ENCODE measurements around the gene LMF1.

LMF1 gene

DNA sequence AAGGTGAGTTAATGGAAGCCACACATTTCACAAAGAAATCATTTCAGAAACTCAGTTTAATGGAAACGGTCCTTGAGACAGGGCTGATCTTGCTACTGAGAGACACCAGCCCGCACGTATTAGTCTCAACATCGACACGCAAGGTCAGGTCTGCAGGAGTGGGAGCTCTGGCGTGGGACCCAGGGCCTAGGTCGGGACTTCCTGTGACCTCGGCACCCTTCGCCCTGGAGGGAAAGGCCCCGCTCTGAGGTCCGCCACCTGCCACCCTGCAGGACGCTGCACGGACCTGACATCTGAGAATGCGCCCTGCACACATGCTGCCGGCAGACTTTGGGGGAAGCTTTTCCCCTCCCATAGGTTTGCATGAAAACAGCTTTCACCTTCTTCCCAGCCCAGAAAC is 59.7 kb downstream of the LMF1 start:
- no peaks in the 10 kb centered on the region for H3K36me3 ChIP-seq (ENCODE audit: low read depth)
- no peak overlapping the region for H3K27ac ChIP-seq (ENCODE audit: poor library complexity, severe bottlenecking)
- no peaks in the 10 kb centered on the region for H3K9me3 ChIP-seq (ENCODE audit: severe bottlenecking)
- no peaks in the 10 kb centered on the region for H3K4me1 ChIP-seq (ENCODE audit: insufficient read depth, poor library complexity, severe bottlenecking)
- no peak overlapping the region for H3K4me3 ChIP-seq (ENCODE audit: severe bottlenecking)
- H3K27me3 ChIP-seq (ENCODE audit: insufficient read depth, poor library complexity, severe bottlenecking) = no peaks in the 10 kb centered on the region
- TF ChIP-seq, protein P1, sequence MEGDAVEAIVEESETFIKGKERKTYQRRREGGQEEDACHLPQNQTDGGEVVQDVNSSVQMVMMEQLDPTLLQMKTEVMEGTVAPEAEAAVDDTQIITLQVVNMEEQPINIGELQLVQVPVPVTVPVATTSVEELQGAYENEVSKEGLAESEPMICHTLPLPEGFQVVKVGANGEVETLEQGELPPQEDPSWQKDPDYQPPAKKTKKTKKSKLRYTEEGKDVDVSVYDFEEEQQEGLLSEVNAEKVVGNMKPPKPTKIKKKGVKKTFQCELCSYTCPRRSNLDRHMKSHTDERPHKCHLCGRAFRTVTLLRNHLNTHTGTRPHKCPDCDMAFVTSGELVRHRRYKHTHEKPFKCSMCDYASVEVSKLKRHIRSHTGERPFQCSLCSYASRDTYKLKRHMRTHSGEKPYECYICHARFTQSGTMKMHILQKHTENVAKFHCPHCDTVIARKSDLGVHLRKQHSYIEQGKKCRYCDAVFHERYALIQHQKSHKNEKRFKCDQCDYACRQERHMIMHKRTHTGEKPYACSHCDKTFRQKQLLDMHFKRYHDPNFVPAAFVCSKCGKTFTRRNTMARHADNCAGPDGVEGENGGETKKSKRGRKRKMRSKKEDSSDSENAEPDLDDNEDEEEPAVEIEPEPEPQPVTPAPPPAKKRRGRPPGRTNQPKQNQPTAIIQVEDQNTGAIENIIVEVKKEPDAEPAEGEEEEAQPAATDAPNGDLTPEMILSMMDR (IDR thresholded peaks at IDR 0.05; ENCODE audit: poor library complexity, severe bottlenecking) = no peak
- DNase-seq (ENCODE audit: low spot score) (no peak), ATAC-seq (ENCODE audit: low read depth) (no peak)

DNA sequence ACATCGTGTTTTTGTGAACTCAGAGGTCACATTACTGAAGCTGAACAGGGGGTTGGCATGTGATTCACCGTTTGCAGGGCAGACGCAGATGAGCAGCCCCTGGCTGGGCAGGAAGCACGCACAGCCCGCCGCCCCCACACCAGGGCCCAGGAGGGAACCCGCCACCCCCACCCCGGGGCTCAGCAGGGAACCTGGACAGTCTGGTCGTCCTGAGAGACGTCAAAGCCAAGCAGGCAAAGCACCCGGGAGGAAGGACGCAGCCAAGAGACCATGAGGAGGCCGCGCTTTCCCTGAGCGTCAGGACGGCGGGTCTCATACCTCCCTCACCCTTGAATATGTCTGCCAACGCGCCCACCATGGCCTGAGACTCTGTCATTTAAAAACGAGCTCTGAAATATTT is 60.6 kb downstream of the LMF1 start:
- Histone ChIP-seq H3K4me3 (ENCODE audit: severe bottlenecking) (no peak overlapping the region), H3K27ac (ENCODE audit: poor library complexity, severe bottlenecking) (no peak overlapping the region), H3K27me3 (ENCODE audit: insufficient read depth, poor library complexity, severe bottlenecking) (no peaks in the 10 kb centered on the region), H3K36me3 (ENCODE audit: low read depth) (no peaks in the 10 kb centered on the region), H3K9me3 (ENCODE audit: severe bottlenecking) (no peaks in the 10 kb centered on the region), H3K4me1 (ENCODE audit: insufficient read depth, poor library complexity, severe bottlenecking) (no peaks in the 10 kb centered on the region)
- no peak for DNase-seq (ENCODE audit: low spot score)
- ATAC-seq (ENCODE audit: low read depth) = no peak
- TF ChIP-seq, protein P1 (IDR thresholded peaks at IDR 0.05; ENCODE audit: poor library complexity, severe bottlenecking) = no peak

DNA sequence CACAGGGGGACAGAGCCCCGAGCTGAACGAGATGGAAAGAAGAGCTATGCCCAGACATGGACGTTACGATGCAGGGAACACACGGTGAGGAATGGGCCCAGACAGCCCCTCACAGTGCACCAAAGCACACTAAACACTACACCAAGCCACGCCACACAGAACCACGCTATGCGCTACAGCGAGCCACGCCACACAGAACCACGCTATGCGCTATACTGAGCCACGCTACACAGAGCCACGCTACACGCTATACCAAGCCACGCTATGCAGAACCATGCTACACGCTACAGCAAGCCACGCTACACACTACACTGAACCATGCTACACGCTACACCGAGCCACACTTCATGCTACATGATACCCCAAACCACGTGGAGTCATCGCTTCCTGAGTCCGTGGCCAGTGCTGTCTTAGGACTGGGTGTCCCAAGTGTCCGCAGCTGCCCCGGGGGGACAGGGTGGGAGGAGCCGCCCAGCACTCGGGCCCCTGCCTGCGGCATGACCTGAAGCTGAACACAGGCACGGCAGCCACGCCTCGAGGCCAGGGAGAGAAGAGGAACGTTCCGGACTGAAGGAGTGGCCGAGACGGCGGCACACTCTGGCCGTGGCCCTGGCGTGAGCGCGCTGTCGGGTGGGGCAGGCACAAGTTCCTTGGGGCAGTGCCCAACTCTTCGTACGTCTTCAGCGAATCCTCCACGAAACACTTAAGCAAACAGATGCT is 61.3 kb downstream of the LMF1 start:
- DNase-seq (ENCODE audit: low spot score) = no peak
- no peak for ATAC-seq (ENCODE audit: low read depth)
- Histone ChIP-seq H3K27ac (ENCODE audit: poor library complexity, severe bottlenecking) (no peak overlapping the region), H3K27me3 (ENCODE audit: insufficient read depth, poor library complexity, severe bottlenecking) (no peaks in the 10 kb centered on the region), H3K36me3 (ENCODE audit: low read depth) (no peaks in the 10 kb centered on the region), H3K4me3 (ENCODE audit: severe bottlenecking) (no peak overlapping the region), H3K9me3 (ENCODE audit: severe bottlenecking) (no peaks in the 10 kb centered on the region), H3K4me1 (ENCODE audit: insufficient read depth, poor library complexity, severe bottlenecking) (no peaks in the 10 kb centered on the region)
- TF ChIP-seq, protein P1 (IDR thresholded peaks at IDR 0.05; ENCODE audit: poor library complexity, severe bottlenecking) = no peak

DNA sequence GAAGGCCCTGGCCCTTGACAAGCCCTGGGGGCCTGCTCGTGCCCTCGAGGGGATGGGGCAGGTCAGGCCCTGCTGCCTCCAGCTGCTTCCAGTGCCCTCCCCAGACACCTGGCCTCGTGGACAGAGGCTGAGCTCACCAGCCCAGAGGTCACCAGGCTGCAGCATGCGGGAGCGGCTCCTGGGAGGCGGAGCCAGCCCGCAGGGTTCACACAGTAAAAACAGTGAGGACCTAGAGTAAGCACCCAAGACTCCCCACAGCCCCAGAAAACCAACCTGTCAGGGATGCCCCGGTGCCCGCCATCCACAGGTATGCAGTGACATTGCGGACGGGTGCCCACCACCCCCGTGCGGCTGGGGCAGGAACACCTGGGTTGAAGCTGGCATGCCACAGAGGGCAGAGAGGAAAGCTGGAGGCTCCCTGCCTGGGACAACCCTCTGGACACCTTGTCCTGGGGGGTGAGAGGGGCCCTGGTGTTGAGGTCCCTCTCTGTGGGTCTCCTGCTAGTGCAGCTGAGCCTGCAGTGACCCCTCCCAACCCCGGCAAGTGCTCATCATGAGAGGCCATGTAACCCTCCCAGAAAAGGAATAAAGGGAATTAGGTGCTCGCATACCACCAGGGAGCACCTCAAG is 62.1 kb downstream of the LMF1 start:
- H3K27me3 ChIP-seq (ENCODE audit: insufficient read depth, poor library complexity, severe bottlenecking) = no peaks in the 10 kb centered on the region
- H3K4me3 ChIP-seq (ENCODE audit: severe bottlenecking) = no peak overlapping the region

More for the DNA sequence above, 62.1 kb downstream of the LMF1 start:
- H3K9me3 ChIP-seq (ENCODE audit: severe bottlenecking) = no peaks in the 10 kb centered on the region
- ATAC-seq (ENCODE audit: low read depth) (no peak), DNase-seq (ENCODE audit: low spot score) (peak; percentile 54)
- no peaks in the 10 kb centered on the region for H3K4me1 ChIP-seq (ENCODE audit: insufficient read depth, poor library complexity, severe bottlenecking)
- TF ChIP-seq, protein P1 (IDR thresholded peaks at IDR 0.05; ENCODE audit: poor library complexity, severe bottlenecking) = no peak
- H3K36me3 ChIP-seq (ENCODE audit: low read depth) = no peaks in the 10 kb centered on the region
- no peak overlapping the region for H3K27ac ChIP-seq (ENCODE audit: poor library complexity, severe bottlenecking)

Measured in RWPE2 (cell line).